ENCODE results near the gene ANAPC1. TPM values are rescaled to one million over a fixed set of nuclear protein-coding genes. Genes with fewer than 3 reads are reported as not detected.

The ANAPC1 gene
- polyA plus RNA-seq, 1 of the 3 experiments (the other 2 are of a cell fraction) = 16.0 TPM

DNA sequence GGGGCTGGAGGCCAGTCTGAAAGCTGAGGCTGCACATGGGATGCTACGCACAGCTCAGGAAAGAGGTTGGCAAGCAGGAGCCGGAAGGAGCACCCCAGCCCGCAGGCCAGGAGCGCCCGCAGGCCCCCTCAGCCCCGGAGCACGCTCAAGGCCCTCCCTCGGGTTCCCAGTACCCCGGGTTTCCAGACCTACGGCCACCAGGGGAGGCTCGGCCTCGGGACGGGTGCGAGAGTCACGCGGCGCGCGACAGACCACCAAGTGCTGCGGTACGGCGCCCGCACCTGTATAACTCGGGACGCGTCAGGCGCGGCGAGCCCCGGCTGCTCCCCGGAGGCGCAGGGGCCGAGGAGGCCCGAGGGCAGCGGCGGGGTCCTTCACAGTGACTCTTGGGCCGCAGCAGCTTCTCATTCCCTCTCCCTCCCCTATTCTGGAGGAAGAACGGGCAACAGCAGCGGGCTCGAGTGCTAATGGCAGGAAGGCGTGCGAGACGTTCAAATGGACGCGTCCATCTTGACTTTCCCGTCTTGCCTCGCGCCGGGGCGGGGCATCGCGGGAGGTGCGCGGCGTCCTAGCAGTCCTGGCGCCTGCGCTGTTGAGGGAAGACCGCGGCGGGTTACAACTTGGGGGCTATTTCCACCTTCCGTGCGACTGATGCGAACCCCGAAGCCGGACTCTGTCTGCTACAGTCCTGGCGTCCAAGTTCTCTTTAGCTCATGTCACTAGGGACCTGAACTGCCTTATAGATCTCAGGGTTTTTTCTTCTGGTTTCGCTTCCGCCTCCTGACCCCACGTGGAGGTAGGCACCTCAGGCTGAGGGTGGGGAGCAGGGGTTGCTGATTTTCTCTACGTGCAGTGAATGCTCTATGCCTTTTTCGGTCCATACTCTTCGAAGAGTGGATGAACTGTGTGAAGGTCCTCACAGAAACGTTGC lies at the start of gene ANAPC1 (continued):
- peak; percentile 99 for TF ChIP-seq MXI1 (IDR thresholded peaks at IDR 0.05; ENCODE audit: low read depth, low read length)
- no peak for TF ChIP-seq RXRA (IDR thresholded peaks at IDR 0.05; ENCODE audit: borderline replicate concordance, low read depth)
- TF ChIP-seq GABPA (IDR thresholded peaks at IDR 0.05; ENCODE audit: low read depth) = no peak; the same call in 1 of the 2 replicates
- TF ChIP-seq, protein P1, sequence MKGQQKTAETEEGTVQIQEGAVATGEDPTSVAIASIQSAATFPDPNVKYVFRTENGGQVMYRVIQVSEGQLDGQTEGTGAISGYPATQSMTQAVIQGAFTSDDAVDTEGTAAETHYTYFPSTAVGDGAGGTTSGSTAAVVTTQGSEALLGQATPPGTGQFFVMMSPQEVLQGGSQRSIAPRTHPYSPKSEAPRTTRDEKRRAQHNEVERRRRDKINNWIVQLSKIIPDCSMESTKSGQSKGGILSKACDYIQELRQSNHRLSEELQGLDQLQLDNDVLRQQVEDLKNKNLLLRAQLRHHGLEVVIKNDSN (IDR thresholded peaks at IDR 0.05; ENCODE audit: borderline replicate concordance, low read depth) = peak; percentile 47; the same call in 1 of the 2 replicates
- TF ChIP-seq CHD2 (IDR thresholded peaks at IDR 0.05; ENCODE audit: low read length, partially characterized antibody) = peak; percentile 89
- TF ChIP-seq, protein P2, sequence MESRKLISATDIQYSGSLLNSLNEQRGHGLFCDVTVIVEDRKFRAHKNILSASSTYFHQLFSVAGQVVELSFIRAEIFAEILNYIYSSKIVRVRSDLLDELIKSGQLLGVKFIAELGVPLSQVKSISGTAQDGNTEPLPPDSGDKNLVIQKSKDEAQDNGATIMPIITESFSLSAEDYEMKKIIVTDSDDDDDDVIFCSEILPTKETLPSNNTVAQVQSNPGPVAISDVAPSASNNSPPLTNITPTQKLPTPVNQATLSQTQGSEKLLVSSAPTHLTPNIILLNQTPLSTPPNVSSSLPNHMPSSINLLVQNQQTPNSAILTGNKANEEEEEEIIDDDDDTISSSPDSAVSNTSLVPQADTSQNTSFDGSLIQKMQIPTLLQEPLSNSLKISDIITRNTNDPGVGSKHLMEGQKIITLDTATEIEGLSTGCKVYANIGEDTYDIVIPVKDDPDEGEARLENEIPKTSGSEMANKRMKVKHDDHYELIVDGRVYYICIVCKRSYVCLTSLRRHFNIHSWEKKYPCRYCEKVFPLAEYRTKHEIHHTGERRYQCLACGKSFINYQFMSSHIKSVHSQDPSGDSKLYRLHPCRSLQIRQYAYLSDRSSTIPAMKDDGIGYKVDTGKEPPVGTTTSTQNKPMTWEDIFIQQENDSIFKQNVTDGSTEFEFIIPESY (IDR thresholded peaks at IDR 0.05; ENCODE audit: borderline replicate concordance, low read depth) = peak; percentile 65; the same call in 1 of the 2 replicates
- TF ChIP-seq SIN3A (IDR thresholded peaks at IDR 0.05; ENCODE audit: borderline replicate concordance, low read depth, low read length) = peak; percentile 97; the same call in 1 of the 2 replicates
- TF ChIP-seq SMC3 (IDR thresholded peaks at IDR 0.05; ENCODE audit: low read depth, low read length) = no peak
- TF ChIP-seq GATA2 (CRISPR knock-in tag; IDR thresholded peaks at IDR 0.05) = no peak
- no peak for TF ChIP-seq EP300 (IDR thresholded peaks at IDR 0.05; ENCODE audit: borderline replicate concordance in 1 of 2, low read depth in 1 of 2, low read length in 1 of 2)

DNA sequence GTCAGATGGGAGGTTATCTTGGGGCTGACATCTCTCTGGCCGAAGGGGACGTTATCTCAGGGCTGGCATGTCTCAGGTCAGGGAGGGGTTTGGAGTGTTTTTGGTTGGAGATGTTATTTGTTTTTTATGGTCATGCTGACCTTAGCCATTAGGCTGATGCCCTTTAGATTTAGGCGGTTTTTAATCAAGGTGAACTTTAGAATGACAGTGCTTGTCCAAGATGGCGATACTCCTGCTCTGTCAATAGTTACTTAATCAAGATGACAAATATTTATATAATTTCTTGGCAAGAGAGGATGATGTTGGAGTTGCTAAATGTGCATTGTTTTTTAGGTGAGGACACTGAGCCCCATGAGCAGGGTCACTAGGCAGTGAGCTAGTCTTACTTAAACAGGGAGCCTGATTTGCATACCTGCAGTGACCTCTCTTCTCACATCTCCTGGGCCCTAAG lies 48.9 kb upstream of the ANAPC1 start:
- H3K9ac ChIP-seq = no peak overlapping the region

More for the DNA sequence above, 48.9 kb upstream of the ANAPC1 start:
- Histone ChIP-seq H2AFZ (ENCODE audit: low read depth) (no peak overlapping the region), H3K27ac (ENCODE audit: low read depth in 2 of 2, low read length in 1 of 2) (no peak overlapping the region), H3K36me3 (replicated peaks in 1 of 2; ENCODE audit: control insufficient read depth in 1 of 2, insufficient read depth in 2 of 2, low read length in 1 of 2) (no peaks in the 10 kb centered on the region), H3K79me2 (ENCODE audit: insufficient read depth) (no peaks in the 10 kb centered on the region), H3K4me1 (ENCODE audit: control insufficient read depth in 1 of 2, insufficient read depth in 2 of 2, low read depth in 1 of 2, low read length in 1 of 2) (peaks cover 3 to 4% of the 10 kb centered on the region in 2 experiments; a peak in 2 of 4 replicates), H4K20me1 (ENCODE audit: insufficient read depth) (no peaks in the 10 kb centered on the region), H3K9me2 (no peaks in the 10 kb centered on the region), H3K4me2 (no peak overlapping the region), H3K9me3 (no peaks in the 10 kb centered on the region), H3K27me3 (ENCODE audit: insufficient read depth) (no peaks in the 10 kb centered on the region), H3F3A (replicated peaks; ENCODE audit: insufficient read depth) (peaks cover 5% of the 10 kb centered on the region), H3K4me3 (ENCODE audit: low read depth in 2 of 2, low read length in 1 of 2) (no peak overlapping the region)
- CTCF ChIA-PET = no interaction called here
- no peak for TF ChIP-seq YY1 (IDR thresholded peaks at IDR 0.05; ENCODE audit: low read depth)
- TF ChIP-seq SMC3 (IDR thresholded peaks at IDR 0.05; ENCODE audit: low read depth, low read length) = no peak
- TF ChIP-seq CHD2 (IDR thresholded peaks at IDR 0.05; ENCODE audit: low read length, partially characterized antibody) = no peak
- POLR2A ChIA-PET = no interaction called here
- 92% methylated on average over 4 of the region's 4 CpGs for WGBS (ENCODE audit: low lambda C conversion rate)
- DNase-seq = no peak

All from SK-N-SH (cell line).